Left colon (tissue), 2 donors: Measurements from ENCODE around the gene MPL. TPM values are rescaled to one million over a fixed set of nuclear protein-coding genes. Genes with fewer than 3 reads are reported as not detected.

Experiments used
- ATAC-seq: fragments of 200-7000 bp; cut with Tn5 transposase; one replicate; pipeline ENCODE4 v1.9.1; 2020; ENCODE audit warnings: mild to moderate bottlenecking, moderate library complexity
- DNase-seq, 2 donors: peaks; one replicate each; pipeline ENCODE4 v3.0.0-alpha.2; 2020
- intact Hi-C, 2 donors: fragments of 100-400 bp; cut with DNase I in 1 of 2; cut with micrococcal nuclease in 1 of 2; formaldehyde crosslinking; loops; one replicate each; pipeline versions ENCODE4 v1.11.2 to v1.14.0; 2022; cut with DNase I, micrococcal nuclease
- total RNA-seq, 2 donors: library from RNA; stranded (reverse); fragmentation: NEBNext Ultra II Directional; extraction: Animal tissue kit (Norgen Biotek cat#: 25700); gene quantifications; one replicate each; pipeline ENCODE4 v1.2.1, GENCODE V29; 2021
- donor health status: DM: no; HTN: no; CAD: no.
- donor health status: DM: yes; HTN: yes; CAD: no.

MPL gene
- total RNA-seq, 2 donors from 2014 or later: 0.56 TPM; not detected in 1

- intact Hi-C loops: no loop called here
- ATAC-seq: no peak
- DNase-seq: no peak
Measured at GRCh38 chr1:43319288-43319687, 18.3 kb upstream of the MPL start.

- peak; percentile 49 for ATAC-seq
- intact Hi-C loops: no loop called here
- DNase-seq: no peak
Measured at GRCh38 chr1:43319766-43320165, 17.9 kb upstream of the MPL start.

- no peak for DNase-seq
- intact Hi-C loops: no loop called here
- ATAC-seq: no peak
Measured at GRCh38 chr1:43321331-43321891, 16.2 kb upstream of the MPL start.

- DNase-seq: no peak
- intact Hi-C loops: no loop called here
Measured at GRCh38 chr1:43322506-43322905, 15.1 kb upstream of the MPL start.

GRCh38 chr1:43324810-43325209, 12.8 kb upstream of the MPL start:
- no peak for DNase-seq
- intact Hi-C loops: no loop called here
- no peak for ATAC-seq

More at GRCh38 chr1:43322506-43322905, 15.1 kb upstream of the MPL start:
- ATAC-seq: no peak

GRCh38 chr1:43325381-43325780, 12.2 kb upstream of the MPL start:
- DNase-seq: no peak
- ATAC-seq: no peak
- intact Hi-C loops: no loop called here

GRCh38 chr1:43327549-43328292, 9.9 kb upstream of the MPL start:
- intact Hi-C loops: no loop called here
- DNase-seq (no peak), ATAC-seq (peak; percentile 45)

- ATAC-seq (peak; percentile 85), DNase-seq (peak in 1 of 2 donors; percentile 30)
- intact Hi-C loops: no loop called here
Measured at GRCh38 chr1:43329995-43330751, 7.4 kb upstream of the MPL start.

GRCh38 chr1:43331688-43332087, 5.9 kb upstream of the MPL start:
- no peak for DNase-seq
- ATAC-seq: no peak
- intact Hi-C loops: no loop called here

GRCh38 chr1:43334453-43335205, 3.0 kb upstream of the MPL start:
- intact Hi-C loops: no loop called here
- no peak for DNase-seq
- no peak for ATAC-seq

- intact Hi-C loops: no loop called here
- no peak for ATAC-seq
- DNase-seq: no peak
Measured at GRCh38 chr1:43338001-43338400, 383 bp downstream of the MPL start.

- intact Hi-C loops: no loop called here
- no peak for DNase-seq
- no peak for ATAC-seq
Measured at GRCh38 chr1:43339584-43340232, 2.1 kb downstream of the MPL start.

GRCh38 chr1:43340559-43340958, 2.9 kb downstream of the MPL start:
- intact Hi-C loops: no loop called here
- DNase-seq (no peak), ATAC-seq (no peak)

GRCh38 chr1:43344267-43344850, 6.7 kb downstream of the MPL start:
- ATAC-seq (no peak), DNase-seq (no peak)
- intact Hi-C loops: no loop called here

- ATAC-seq: peak; percentile 27
- intact Hi-C loops: no loop called here
- DNase-seq: no peak
Measured at GRCh38 chr1:43345120-43345519, 7.5 kb downstream of the MPL start.

- intact Hi-C loops: no loop called here
- DNase-seq: no peak
- no peak for ATAC-seq
Measured at GRCh38 chr1:43346636-43347035, 9.0 kb downstream of the MPL start.

GRCh38 chr1:43348343-43348808, 10.8 kb downstream of the MPL start:
- ATAC-seq (peak; percentile 32), DNase-seq (peak in 1 of 2 donors; percentile 43)
- intact Hi-C loops: no loop called here

GRCh38 chr1:43348809-43349593, 11.4 kb downstream of the MPL start:
- intact Hi-C loops: no loop called here
- peak; percentile 94 to 96 for DNase-seq

More at GRCh38 chr1:43348809-43349593, 11.4 kb downstream of the MPL start:
- ATAC-seq: peak; percentile 87
